GM23338 (cell line): ENCODE measurements around the gene SLC35F4. TPM values are rescaled to one million over a fixed set of nuclear protein-coding genes. Genes with fewer than 3 reads are reported as not detected.

Experiments
- CREB1 ChIP-seq: fragments of 250-450 bp; sonication (Bioruptor Pico); IDR thresholded peaks from 2 replicates; pipeline ENCODE4 v1.5.0; 2020; ENCODE audit warnings: low read depth, mild to moderate bottlenecking, moderate library complexity
- ETS1 ChIP-seq: IDR thresholded peaks from 2 replicates; pipeline ENCODE4 v1.6.1; 2016; ENCODE audit warnings: antibody characterized with exemption
- EZH2 ChIP-seq: fragments of 200-600 bp; sonication (generic); IDR thresholded peaks from one replicate; pipeline ENCODE4 v1.8.0; 2017; ENCODE audit warnings: antibody characterized with exemption, mild to moderate bottlenecking, low read depth; ENCODE audit not compliant: unreplicated experiment
- REST ChIP-seq: IDR thresholded peaks from one replicate; pipeline ENCODE4 v1.6.1; 2018; ENCODE audit warnings: antibody characterized with exemption; ENCODE audit not compliant: unreplicated experiment
- STAT1 ChIP-seq: IDR thresholded peaks from one replicate; pipeline ENCODE4 v1.6.1; 2016; ENCODE audit warnings: antibody characterized with exemption; ENCODE audit not compliant: unreplicated experiment
- ZNF114 ChIP-seq: fragments of 250-450 bp; sonication (Bioruptor Pico); IDR thresholded peaks from 2 replicates; pipeline ENCODE4 v1.5.0; 2020; ENCODE audit warnings: mild to moderate bottlenecking, moderate library complexity
- ZNF331 ChIP-seq: fragments of 250-450 bp; sonication (Bioruptor Pico); IDR thresholded peaks from 2 replicates; pipeline ENCODE4 v1.5.0; 2020; ENCODE audit warnings: low read depth, mild to moderate bottlenecking, moderate library complexity
- ZNF462 ChIP-seq: fragments of 250-450 bp; sonication (Bioruptor Pico); IDR thresholded peaks from 2 replicates; pipeline ENCODE4 v1.5.0; 2020; ENCODE audit warnings: mild to moderate bottlenecking, moderate library complexity
- polyA plus RNA-seq: library from polyadenylated mRNA; unstranded; fragments of >200 nt; fragmentation: Nextera tagmentation; extraction: Ambion mirVana; gene quantifications from 2 replicates; pipeline ENCODE4 v1.2.1, GENCODE V29; 2016
- total RNA-seq: library from RNA; depleted of rRNA; stranded (reverse); fragments of >200 nt; shearing (Covaris generic); gene quantifications from 2 replicates; pipeline ENCODE4 v1.2.3, GENCODE V29; 2014

The SLC35F4 gene
- total and polyA plus RNA-seq, 2 experiments from 2014 or later: 0.10 TPM; not detected in 1

- TF ChIP-seq ZNF462 (CRISPR knock-in tag) (no peak), STAT1 (no peak), ZNF331 (CRISPR knock-in tag) (no peak), REST (no peak), CREB1 (CRISPR knock-in tag) (no peak), ETS1 (no peak), ZNF114 (CRISPR knock-in tag) (no peak), EZH2 (no peak)
Measured at GRCh38 chr14:57812741-57813140, 53.2 kb downstream of the SLC35F4 start (continued).
